ENCODE measurements around the gene HS6ST3.

GRCh38 chr13:96804174-96804573, 714.3 kb downstream of the HS6ST3 start:
- TF ChIP-seq POLR2A (IDR thresholded peaks at IDR 0.05; ENCODE audit: low read depth, low read length) (no peak), TAF1 (IDR thresholded peaks at IDR 0.05; ENCODE audit: borderline replicate concordance, low read depth, low read length) (no peak), POLR2AphosphoS5 (IDR thresholded peaks at IDR 0.05; ENCODE audit: low read depth, low read length) (no peak)

Data from GM12892 (cell line).